HG03571 (cell line): ENCODE measurements around the gene DEDD2.
"Not testable (repeated sequence)": the region's sequence is repeated elsewhere in the genome, so short reads cannot be mapped to it uniquely, and the experiment has no call there.

Source experiments
- ATAC-seq: cut with Tn5 transposase; IDR thresholded peaks from one replicate; pipeline ENCODE4 v1.9.1; 2021; ENCODE audit not compliant: unreplicated experiment

The DEDD2 gene, protein sequence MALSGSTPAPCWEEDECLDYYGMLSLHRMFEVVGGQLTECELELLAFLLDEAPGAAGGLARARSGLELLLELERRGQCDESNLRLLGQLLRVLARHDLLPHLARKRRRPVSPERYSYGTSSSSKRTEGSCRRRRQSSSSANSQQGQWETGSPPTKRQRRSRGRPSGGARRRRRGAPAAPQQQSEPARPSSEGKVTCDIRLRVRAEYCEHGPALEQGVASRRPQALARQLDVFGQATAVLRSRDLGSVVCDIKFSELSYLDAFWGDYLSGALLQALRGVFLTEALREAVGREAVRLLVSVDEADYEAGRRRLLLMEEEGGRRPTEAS

DNA sequence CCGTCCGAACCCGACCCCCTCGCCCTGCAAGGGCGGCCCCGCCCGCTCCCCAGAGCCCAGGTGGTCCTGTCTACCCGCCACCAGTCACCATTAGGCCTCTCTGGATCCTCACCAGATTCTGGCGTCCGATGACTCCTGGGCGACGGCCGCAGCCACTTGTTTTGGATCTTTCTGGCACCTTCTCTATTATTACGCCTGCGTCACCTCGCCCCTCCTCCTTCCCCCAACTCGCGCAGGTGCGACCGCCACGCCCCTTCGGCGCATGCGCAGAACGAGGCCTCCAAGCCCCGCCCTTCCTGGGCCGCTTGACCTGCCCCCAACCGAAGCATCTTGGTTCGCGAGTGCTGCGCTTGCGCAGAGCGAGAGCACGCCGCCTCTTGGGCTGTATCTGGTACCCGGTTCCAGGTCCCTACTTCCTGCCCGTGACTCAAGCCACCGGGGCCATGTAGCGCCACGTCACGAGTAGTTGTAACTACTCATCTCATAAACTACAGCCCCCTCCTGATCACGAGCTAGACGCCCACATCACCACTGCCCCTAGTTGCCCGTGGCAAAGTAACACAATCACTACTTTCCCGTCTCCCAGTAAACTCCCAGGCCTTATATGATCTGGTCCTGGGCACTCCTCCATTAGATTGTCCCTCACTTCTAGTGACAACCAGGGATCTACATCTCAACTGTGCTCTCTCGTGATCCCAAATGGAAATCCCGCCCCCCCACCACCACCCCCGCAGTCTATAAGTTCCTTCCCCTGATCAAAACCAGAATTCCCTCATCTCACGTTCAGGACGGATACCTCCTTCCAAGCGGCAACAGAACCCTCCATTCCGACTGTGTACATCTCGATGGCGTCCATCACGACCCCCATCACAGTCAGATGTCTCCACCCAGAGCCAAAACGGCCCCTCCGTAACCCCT is at the start of gene DEDD2:
Gene DEDD2 (minus strand): TSS at position 158 of the 918 bp plus-strand sequence. CDS start 670 bp downstream, outside the sequence.
- peak; percentile 70 for ATAC-seq

DNA sequence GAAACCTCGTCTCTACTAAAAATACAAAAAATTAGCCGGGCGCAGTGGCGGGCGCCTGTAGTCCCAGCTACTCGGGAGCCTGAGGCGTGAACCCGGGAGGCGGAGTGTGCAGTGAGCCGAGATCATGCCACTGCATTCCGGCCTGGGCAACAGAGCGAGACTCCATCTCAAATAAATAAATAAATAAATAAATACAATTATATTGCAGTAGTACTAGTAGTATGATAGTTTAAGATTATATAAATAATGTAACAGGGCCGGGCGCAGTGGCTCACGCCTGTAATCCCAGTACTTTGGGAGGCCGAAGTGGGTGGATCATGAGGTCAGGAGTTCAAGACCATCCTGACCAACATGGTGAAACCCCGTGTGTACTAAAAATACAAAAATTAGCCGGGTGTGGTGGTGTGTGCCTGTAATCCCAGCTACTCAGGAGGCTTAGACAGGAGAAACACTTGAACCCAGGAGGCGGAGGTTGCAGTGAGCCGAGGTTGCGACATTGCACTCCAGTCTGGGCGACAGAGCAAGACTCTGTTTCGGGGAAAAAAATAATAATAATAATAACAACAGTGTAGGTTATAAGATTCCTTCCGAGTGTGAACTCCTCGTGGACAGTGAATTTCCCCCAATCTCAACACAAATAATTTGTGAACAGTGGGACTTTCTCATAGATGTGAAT is 49.6 kb upstream of the DEDD2 start:
- ATAC-seq = not testable (repeated sequence)

DNA sequence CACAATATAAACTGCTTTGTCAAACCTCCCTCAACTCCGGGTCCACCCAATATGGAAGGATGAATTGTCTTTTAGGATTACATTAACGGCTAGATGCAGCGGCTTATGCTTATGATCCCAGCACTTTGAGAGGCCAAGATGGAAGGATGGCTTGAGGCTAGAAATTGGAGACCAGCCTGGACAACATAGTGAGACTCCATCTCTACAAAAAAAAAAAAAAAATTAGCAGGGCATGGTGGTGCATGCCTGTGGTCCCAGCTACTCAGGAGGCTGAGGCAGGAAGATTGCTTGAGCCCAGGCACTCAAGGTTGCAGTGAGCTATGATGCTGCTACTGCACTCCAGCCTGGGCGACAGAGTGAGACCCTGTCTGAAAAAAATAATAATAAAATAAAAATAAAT is 48.6 kb upstream of the DEDD2 start:
- ATAC-seq = not testable (repeated sequence)

DNA sequence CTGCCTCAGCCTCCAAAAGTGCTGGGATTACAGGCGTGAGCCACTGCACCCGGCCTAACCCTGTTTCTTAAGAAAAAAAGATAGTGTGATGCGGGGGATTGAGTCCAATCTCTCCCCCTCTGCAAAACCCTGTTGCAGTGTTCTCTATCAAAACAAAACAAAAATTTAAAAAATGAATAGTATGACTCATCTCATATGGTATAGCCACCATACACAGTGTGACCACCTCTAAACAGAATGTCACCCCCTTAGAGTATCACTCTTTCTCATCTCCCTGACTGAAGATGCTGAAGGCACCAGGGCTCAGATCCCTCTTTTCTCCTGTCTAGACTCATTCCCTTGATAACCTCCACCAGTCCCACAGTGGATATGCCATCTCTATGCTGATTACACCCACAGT is 44.3 kb upstream of the DEDD2 start:
- ATAC-seq = no peak

DNA sequence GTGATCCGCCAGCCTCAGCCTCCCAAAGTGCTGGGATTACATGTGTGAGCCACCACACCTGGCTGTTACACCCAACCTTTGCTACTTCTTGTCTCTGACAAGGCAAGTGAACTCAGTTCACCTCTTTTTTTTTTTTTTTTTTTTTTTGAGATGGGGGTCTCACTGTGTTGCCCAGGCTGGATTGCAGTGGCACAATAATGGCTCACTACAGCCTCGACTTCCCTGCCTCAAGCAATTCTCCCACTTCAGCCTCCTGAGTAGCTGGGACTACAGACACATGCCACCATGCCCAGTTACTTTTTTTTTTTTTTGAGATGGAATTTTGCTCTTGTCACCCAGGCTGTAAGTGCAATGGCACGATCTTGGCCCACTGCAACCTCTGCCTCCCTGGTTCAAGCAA is 40.4 kb upstream of the DEDD2 start:
- not testable (repeated sequence) for ATAC-seq

DNA sequence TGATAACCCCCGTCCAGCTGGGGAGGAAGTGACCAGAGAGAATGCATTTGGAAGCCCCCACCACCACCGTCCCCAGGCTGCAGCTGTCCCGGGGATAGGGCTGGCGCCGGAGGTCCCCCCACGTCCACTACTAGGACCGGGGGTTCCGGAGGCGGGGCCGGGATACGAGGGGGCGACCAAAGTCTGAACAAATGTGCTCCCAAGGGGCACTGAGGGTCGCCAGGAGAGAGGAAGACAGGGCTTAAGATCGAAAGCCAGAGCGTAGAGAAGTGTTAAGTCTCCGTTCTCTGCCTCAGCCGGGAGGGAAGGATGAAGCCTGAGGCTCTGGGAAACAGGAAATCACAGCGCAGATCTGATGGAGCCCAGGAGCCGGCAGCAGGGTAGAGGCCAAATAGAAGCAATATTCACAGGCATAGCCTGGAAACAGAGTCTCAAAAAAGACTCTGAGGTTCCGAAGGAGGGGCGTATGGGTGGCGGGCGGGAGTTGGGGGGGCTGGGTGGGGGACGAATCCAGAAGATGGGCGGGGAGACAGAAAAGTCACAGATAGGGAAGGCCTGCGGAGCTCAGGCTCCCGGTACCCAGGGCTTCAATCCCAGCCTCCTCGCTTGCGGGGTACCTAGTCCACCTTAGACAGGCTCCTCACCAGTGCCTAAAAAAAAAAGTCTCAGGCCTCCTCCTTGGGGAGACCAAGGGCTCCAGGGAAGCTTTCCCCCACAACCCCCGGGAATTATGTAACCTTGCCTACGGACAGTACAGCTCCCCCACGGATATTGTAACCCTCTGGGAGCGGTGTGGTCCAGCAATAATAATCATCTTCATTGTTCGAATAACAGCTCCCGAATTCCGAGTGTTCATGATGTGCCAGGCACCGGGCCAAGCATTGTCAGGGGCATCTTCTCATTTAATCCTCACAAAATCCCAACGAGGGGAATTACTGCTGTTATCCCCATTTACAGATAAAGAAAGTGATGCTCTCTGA is 38.6 kb upstream of the DEDD2 start:
- no peak for ATAC-seq

DNA sequence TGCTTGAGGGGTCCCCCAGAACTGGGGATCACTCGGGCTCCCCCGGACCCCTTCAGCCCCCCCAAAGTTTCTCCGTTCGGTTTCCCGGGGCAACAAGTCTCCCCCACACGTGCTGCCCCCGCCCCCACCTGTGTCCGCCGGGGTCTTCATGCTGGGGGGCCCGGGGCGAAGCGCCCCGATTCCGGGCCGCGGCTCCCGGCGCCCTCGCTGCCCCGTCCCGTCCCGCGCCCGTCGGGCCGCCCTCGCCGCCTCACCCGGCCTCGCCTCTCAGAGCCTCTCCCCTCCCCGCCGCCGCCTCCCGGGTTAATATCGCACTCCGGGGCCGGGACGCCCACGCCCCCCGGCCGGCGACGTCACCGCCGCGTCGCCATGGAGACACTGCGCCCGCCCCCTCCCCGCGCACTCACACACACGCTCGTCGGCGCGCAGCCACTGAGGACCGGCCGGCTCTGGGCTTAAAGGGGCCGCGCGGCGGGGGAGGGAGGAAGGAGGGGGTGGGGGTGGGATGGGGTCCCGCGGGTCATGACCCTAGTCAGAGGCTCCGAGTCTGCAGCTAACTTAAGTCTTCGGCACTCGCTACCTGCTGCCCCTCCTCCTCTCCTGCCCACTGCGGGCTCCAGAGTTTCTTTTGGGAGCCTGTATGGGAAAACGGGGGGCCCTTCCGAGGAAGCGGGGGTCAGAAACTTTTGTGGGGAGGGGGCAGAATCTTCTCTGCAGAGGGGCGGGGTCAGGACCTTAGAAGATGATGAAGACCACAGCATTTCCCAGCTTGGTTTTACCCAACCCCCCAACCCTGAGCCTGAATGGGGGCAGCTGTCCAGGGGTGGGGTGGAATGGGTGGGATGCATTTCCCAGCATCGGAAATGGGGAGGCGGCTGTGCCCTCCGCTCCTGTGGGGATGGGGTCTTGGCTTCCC is 37.6 kb upstream of the DEDD2 start, which contains the start of gene ERF:
Gene ERF (minus strand): TSS at position 279 of the 916 bp plus-strand sequence. CDS start 129 bp downstream, at position 150.
- peak; percentile 57 for ATAC-seq

DNA sequence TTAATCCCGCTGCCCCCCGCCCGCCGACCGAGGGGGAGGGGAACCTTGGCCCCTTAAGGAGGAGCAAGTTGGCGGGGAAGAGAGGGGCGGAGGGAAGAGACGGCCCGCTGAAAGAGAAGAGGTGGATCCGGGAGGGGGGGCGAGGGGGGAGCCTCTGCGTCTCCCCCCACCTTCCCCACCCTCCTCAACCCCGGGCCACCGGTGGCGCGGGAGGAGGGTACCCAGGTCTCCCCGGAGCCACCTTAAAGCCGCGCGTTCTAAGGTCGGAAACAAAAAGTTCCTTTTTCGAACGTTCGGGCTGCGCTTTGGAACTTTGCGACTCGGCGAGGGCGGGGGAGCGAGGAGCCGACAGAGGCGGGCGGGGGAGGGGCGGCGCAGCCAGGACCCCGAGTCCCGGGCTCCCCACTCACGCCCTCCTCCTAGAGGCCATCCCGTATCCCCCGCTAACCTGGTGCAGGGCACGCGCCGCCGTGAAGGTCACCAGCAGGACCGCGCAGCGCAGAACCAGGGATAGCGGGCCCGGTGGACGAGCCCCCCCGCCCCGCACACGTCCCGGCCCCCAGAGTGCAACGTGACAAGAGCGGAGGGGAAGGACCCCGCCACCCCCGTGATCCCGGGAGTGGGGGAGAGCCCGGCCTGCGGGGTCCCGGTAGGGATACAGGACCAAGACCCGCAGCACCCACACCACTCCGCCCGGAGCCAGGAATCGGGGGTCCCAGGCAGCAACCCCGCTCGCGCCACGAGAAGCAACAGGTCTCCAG is 36.8 kb upstream of the DEDD2 start:
- ATAC-seq = no peak

DNA sequence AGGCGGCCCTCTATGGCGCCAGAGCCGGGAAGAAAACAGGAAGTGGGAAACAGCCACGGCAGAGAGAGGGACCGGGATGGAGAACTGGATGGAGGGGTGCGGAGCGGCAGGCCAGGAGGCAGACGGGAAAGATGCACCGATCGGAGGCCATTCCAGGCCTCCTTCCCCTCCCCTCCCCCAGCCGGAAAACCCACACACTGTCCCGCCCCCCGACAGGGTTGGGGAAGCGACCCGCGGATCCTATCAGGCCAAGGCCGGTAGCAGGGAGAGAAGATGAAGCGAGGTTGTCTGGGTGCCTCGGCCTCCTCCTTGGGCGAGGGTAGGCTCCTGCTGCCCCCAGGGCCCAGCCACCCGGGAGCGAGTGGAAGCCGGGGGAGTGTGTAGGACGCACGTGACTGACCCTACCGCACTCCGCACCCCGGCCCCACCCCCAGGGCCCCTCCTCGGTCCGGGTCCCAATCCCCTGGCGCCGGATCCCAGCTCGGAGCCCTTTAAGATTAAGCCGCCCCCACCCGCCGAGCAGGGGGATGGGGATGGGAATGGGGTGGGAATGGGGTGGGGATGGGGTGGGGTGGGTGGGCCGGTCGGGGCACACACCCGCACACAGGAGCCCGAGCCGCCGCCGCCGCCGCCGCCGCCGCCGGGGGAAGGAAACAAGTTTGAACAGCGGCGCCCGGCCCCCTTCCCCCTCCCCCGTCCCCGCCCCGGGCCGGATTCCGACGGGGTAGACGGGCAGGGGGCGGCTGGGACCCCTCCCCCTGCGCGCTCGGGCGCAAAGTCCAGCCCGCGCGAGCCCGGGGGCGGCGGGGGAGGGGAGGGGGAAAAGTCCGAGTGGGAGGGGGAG is 36.0 kb upstream of the DEDD2 start:
- no peak for ATAC-seq

DNA sequence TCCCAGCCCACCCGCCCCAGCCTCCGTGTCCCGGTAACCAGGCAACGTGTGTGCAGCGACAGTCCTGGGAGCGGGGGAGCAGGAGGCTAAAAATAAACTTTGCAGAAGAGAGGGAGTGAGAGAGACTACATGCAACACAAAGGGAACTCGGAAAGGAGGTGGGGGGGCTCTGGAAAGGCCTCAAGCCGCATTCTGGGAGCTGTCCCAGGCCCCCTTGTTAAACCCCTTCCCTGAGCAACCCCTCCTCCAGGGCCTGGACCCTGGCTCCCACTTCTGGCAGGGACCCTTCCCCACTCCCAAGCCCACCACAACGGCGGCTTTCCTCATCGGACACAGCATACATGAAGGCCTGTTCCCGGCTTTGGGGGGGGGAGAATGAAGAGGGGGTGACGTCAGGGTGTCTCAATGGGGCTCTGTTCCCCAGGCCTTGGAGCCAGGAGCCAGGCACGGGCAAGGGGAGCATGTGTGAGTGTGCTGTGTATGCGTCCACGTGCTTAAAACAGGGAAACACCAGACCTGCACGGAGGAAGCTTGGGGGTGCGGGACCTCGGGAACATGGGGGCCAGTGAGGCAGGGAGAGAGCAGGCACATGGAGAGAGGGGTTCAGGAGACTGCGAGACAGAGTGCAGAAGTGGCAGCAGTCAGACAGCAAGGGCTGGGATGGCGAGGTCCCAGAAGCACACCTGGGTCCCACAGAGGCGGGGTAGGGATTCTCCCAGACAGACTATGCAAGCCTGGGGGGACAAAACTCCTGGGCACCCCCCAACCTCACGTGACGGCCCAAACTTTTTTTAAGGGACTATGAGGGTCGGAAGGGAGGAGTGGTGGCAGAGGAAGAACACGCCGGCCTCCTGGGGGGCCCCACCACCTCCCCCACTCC is 35.1 kb upstream of the DEDD2 start:
- no peak for ATAC-seq

DNA sequence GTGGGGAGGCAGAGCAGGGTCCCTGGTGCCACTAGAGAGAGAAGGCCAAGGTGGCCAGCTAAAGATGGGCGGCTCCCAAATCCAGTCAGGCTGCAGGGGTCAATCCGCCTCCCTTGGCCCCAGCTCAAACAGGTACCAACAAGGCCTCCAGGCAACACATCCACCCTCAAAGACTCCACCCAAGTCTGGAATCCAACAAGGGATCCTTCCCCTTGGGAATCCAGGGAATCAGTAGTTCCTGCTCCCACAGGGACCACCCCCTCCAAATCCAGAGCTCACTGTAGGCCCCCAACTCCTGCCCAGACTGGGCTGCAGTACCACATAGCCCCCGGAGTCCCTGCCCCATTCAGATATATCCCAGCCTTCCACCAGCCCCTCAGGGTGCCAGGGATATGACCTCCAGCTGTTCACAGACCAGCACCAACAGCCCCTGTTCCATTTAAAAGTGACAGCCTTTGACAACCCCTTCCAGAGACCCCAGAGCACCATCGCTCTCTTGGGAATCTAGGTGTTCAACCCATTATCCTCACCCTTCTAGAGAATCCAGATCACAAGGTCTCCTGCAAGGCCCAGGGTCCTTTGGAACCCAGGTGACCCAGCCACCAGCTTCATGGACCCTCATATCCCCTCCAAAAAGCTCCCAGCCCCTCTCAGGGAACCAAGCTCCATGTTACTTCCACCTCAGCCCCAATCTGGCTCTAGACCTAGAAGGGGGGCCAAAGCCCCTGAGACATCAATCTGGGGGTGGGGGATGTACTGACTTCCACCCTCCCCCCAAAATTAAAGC is 34.3 kb upstream of the DEDD2 start:
- ATAC-seq = no peak

DNA sequence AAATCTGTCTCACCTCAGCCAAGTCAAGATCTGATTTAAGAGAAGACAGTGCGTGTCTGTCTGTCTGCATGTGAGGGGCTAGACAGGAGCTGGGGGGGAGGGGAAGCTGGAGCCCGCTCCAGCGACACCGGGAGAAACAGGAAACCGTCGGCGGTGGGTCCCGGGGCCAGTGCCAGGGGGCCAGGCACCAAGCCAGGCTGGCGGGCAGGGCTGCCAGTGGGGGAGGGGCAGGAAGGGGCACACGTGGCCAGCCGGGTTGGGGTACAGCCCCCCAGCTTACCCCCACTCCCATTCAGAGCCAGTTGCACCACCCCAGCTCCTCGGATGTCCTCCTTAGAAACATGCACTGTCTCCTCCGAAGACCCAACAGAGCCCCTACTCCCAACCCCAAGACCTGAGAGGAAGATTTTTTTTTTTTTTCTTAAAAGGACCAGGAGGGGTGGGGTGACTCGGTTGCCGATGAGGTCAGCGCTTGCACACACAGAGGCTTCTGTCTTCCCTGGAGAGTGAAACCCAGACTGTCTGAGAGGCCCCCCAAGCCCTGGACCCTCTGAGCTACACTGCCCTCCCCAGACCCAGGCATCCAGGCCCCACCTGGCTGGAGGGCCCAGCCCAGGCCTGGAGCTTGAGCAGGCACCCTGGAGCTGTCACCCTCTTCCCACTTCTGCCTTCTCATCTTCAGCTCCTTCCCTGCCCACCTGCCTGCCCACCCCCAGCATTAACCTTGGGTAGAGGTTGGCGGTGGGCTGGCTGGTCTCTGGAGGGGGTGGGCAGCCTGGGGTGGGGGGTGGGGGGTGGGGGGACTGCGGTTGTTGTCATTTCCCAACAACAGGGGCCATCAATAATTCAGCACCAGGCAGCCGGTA is 33.4 kb upstream of the DEDD2 start:
- no peak for ATAC-seq

DNA sequence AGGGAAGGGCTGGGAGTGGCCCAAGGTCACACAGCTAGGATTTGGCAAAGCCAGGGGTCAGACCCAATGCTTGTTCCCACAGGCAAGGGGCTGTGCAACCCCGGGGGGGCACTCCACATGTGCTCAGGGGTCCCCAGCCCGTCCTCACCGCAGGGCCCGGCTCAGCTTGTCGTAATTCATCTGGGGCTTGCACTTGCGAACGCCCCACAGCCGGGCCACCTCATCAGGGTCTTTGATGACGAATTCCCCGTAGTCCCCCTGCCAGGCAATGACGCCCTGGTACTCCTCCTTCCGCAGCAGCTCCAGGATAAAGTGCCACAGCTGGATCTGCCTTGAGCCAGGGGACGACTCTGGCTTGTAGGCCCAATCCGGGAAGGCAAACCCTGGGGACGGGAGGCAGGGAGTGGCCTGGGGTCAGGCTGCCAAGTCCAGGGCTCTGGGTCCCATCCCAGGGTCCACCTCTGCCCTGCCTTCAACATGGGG is 32.7 kb upstream of the DEDD2 start:
- ATAC-seq = no peak

DNA sequence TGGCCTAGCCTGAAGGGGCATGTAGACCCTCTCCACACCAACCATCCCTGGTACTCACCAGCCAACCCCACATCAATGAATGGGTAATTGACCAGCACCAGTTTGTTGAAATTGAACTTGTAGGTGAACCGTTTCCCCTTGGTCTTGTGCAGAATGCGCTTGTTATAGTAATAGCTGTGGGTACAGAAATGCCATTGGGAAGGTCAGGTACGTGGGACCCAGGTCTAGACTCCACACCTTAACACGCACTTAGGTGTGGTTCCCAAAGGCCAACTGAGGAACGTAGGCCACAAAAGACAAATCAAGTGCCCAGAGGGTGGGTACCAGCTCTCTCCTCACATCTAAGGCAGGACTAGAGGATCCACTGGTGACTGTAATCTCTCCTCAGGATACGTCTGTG is 32.3 kb upstream of the DEDD2 start:
- ATAC-seq = no peak
